GF-D8 (cell line): ENCODE measurements around the gene TOB1.

Experiments
- DNase-seq: peaks from one replicate; lab custom pipeline; 2025; lab: John Stamatoyannopoulos, UW

The TOB1 gene

GRCh38 chr17:50832267-50832863, 33.8 kb downstream of the TOB1 start:
- no peak for DNase-seq

- DNase-seq = no peak
Observed at GRCh38 chr17:50831471-50831928, 34.7 kb downstream of the TOB1 start.

- no peak for DNase-seq
Observed at GRCh38 chr17:50830994-50831393, 35.2 kb downstream of the TOB1 start.

- DNase-seq = no peak
Observed at GRCh38 chr17:50830352-50830751, 35.8 kb downstream of the TOB1 start.

GRCh38 chr17:50829332-50829731, 36.8 kb downstream of the TOB1 start:
- no peak for DNase-seq

- DNase-seq = no peak
Observed at GRCh38 chr17:50828508-50829170, 37.5 kb downstream of the TOB1 start.

GRCh38 chr17:50825188-50825587, 41.0 kb downstream of the TOB1 start:
- DNase-seq = no peak

GRCh38 chr17:50824429-50824828, 41.7 kb downstream of the TOB1 start:
- DNase-seq = no peak

- no peak for DNase-seq
Observed at GRCh38 chr17:50822550-50822949, 43.6 kb downstream of the TOB1 start.

GRCh38 chr17:50820651-50821050, 45.5 kb downstream of the TOB1 start:
- no peak for DNase-seq

- no peak for DNase-seq
Observed at GRCh38 chr17:50818921-50819657, 47.1 kb downstream of the TOB1 start.

- DNase-seq = no peak
Observed at GRCh38 chr17:50818261-50818660, 47.9 kb downstream of the TOB1 start.

- DNase-seq = no peak
Observed at GRCh38 chr17:50817838-50818237, 48.3 kb downstream of the TOB1 start.

GRCh38 chr17:50816771-50817751, 49.1 kb downstream of the TOB1 start:
- DNase-seq = no peak

GRCh38 chr17:50816271-50816670, 49.9 kb downstream of the TOB1 start:
- DNase-seq = no peak

GRCh38 chr17:50815400-50815799, 50.8 kb downstream of the TOB1 start:
- DNase-seq = no peak

- DNase-seq = no peak
Observed at GRCh38 chr17:50813583-50813982, 52.6 kb downstream of the TOB1 start.
